Panc1 (cell line): ENCODE measurements around the gene TMPRSS6. TPM values are rescaled to one million over a fixed set of nuclear protein-coding genes. Genes with fewer than 3 reads are reported as not detected.

ENCODE experiments used
- ATAC-seq: fragments of 200-7000 bp; cut with Tn5 transposase; 2 replicates; pipeline ENCODE4 v1.9.1; 2020; ENCODE audit warnings: mild to moderate bottlenecking, moderate library complexity
- BruUV-seq: library from RNA; stranded (reverse); fragments of 400-500 nt; replicated peaks from 2 replicates; lab custom pipeline; 2021; lab: Mats Ljungman, UMichigan
- CTCF ChIA-PET: fragments of 300-600 bp; sonication (Branson Sonifier 250); formaldehyde crosslinking; loops from one replicate; lab custom pipeline; 2022; ENCODE audit warnings: antibody characterized with exemption; lab: Charles Lee
- POLR2A ChIA-PET: fragments of 300-600 bp; sonication (Branson Sonifier 250); formaldehyde crosslinking; loops from one replicate; lab custom pipeline; 2022; ENCODE audit warnings: antibody characterized with exemption; lab: Charles Lee
- DNase-seq: peaks from one replicate; pipeline ENCODE4 v3.0.0-alpha.2; 2010; ENCODE audit warnings: low read depth, low spot score
- H3K27ac ChIP-seq: 2 replicates; pipeline ENCODE4 v1.5.1; 2011; ENCODE audit warnings: mild to moderate bottlenecking, low read length, inconsistent platforms
- H3K27me3 ChIP-seq: fragments of 200-500 bp; sonication (Bioruptor generic); 2 replicates; pipeline ENCODE4 v1.6.0; 2014; ENCODE audit warnings: low read length, inconsistent platforms; ENCODE audit not compliant: control insufficient read depth, insufficient read depth
- H3K36me3 ChIP-seq: fragments of 200-500 bp; sonication (Bioruptor generic); 2 replicates; pipeline ENCODE4 v1.5.1; 2014; ENCODE audit warnings: inconsistent platforms, mild to moderate bottlenecking, low read length, moderate library complexity; ENCODE audit not compliant: control insufficient read depth, insufficient read depth
- H3K4me1 ChIP-seq: 2 replicates; pipeline ENCODE4 v1.5.1; 2011; ENCODE audit warnings: inconsistent platforms, mild to moderate bottlenecking, low read length, moderate library complexity; ENCODE audit not compliant: control insufficient read depth, insufficient read depth
- H3K4me3 ChIP-seq, 2 experiments: 2 replicates each; pipeline ENCODE4 v1.5.1; 2011 to 2012; ENCODE audit warnings: low read depth in 2 of 2, low read length in 2 of 2, mild to moderate bottlenecking in 2 of 2, inconsistent platforms in 1 of 2, moderate library complexity in 1 of 2
- H3K9me3 ChIP-seq: fragments of 200-500 bp; sonication (Bioruptor generic); 2 replicates; pipeline ENCODE4 v1.5.1; 2014; ENCODE audit warnings: low read depth, mild to moderate bottlenecking, inconsistent platforms, low read length, moderate library complexity; ENCODE audit not compliant: control insufficient read depth, insufficient read depth
- CTCF ChIP-seq: fragments of 450-650 bp; IDR thresholded peaks from 2 replicates; pipeline ENCODE4 v1.5.1; 2017; ENCODE audit warnings: mild to moderate bottlenecking
- POLR2AphosphoS5 ChIP-seq: IDR thresholded peaks from 2 replicates; pipeline ENCODE4 v1.6.1; 2012; ENCODE audit warnings: mild to moderate bottlenecking, low read depth, low read length, moderate library complexity
- REST ChIP-seq, 2 experiments: IDR thresholded peaks; 2 replicates each; pipeline ENCODE4 v1.6.1; 2011 to 2012; ENCODE audit warnings: low read depth in 2 of 2, control low read depth in 1 of 2, low read length in 1 of 2, mild to moderate bottlenecking in 1 of 2, moderate library complexity in 1 of 2; ENCODE audit not compliant: insufficient read depth in 1 of 2
- SIN3A ChIP-seq: IDR thresholded peaks from 2 replicates; pipeline ENCODE4 v1.6.1; 2012; ENCODE audit warnings: low read depth, mild to moderate bottlenecking, low read length, moderate library complexity, borderline replicate concordance; ENCODE audit not compliant: insufficient read depth
- TCF7L2 ChIP-seq: IDR thresholded peaks from 2 replicates; pipeline ENCODE4 v1.6.1; 2011; ENCODE audit warnings: mild to moderate bottlenecking, low read depth, low read length, inconsistent platforms
- in situ Hi-C: cut with HindIII; loops from 2 replicates; pipeline ENCODE4 v1.10.0; 2016; ENCODE audit warnings: low sequenced_read_pairs, low pct_unique_long_range_greater_than_20kb
- intact Hi-C: fragments of 100-400 bp; cut with micrococcal nuclease; formaldehyde crosslinking; loops from one replicate; pipeline ENCODE4 v1.10.0; 2022; ENCODE audit not compliant: unreplicated experiment
- total RNA-seq: library from RNA; stranded (reverse); gene quantifications from one replicate; pipeline ENCODE4 v1.2.1, GENCODE V29; 2021; ENCODE audit not compliant: unreplicated experiment

TMPRSS6 gene
- total RNA-seq, 1 experiment from 2014 or later: not detected

GRCh38 chr22:37157516-37158285 lies 48.2 kb upstream of the TMPRSS6 start:
- BruUV-seq: no TSS peak
- in situ Hi-C loops: no loop called here
- POLR2A ChIA-PET: no interaction called here

More at GRCh38 chr22:37157516-37158285, 48.2 kb upstream of the TMPRSS6 start:
- TF ChIP-seq TCF7L2 (no peak), POLR2AphosphoS5 (no peak), CTCF (no peak), SIN3A (no peak), REST (IDR thresholded peaks at IDR 0.05; ENCODE audit: insufficient read depth in 1 of 2, low read depth in 2 of 2, low read length in 1 of 2) (no peak)
- no peaks in the 10 kb centered on the region for H3K4me1 ChIP-seq
- DNase-seq: no peak
- no peak overlapping the region for H3K4me3 ChIP-seq
- H3K27ac ChIP-seq: no peak overlapping the region
- H3K27me3 ChIP-seq: no peaks in the 10 kb centered on the region
- no peaks in the 10 kb centered on the region for H3K36me3 ChIP-seq
- intact Hi-C loops: no loop called here
- no peaks in the 10 kb centered on the region for H3K9me3 ChIP-seq
- CTCF ChIA-PET: no interaction called here
- ATAC-seq: no peak
